MG63 (cell line): ENCODE data around the gene KRT16. TPM values are rescaled to one million over a fixed set of nuclear protein-coding genes. Genes with fewer than 3 reads are reported as not detected.
A peak's percentile ranks its signal among the peaks of the same experiment; 100 is the strongest.
"Not testable (repeated sequence)": the region's sequence is repeated elsewhere in the genome, so short reads cannot be mapped to it uniquely, and the experiment has no call there.

Source experiments
- DNase-seq: peaks from one replicate; pipeline ENCODE4 v3.0.0-alpha.2; 2020
- H3K27me3 ChIP-seq: fragments of 250-450 bp; sonication (Bioruptor Pico); 2 replicates; pipeline ENCODE4 v1.5.1; 2020; ENCODE audit warnings: mild to moderate bottlenecking, moderate library complexity
- H3K36me3 ChIP-seq: fragments of 250-450 bp; sonication (Bioruptor Pico); 2 replicates; pipeline ENCODE4 v1.5.1; 2020; ENCODE audit warnings: mild to moderate bottlenecking, moderate library complexity
- H3K4me3 ChIP-seq: fragments of 250-450 bp; sonication (Bioruptor Pico); 2 replicates; pipeline ENCODE4 v1.5.1; 2020; ENCODE audit warnings: mild to moderate bottlenecking, moderate library complexity
- H3K9me3 ChIP-seq: fragments of 250-450 bp; sonication (Bioruptor Pico); 2 replicates; pipeline ENCODE4 v1.5.1; 2020; ENCODE audit warnings: mild to moderate bottlenecking, moderate library complexity
- total RNA-seq: library from RNA; depleted of rRNA; stranded (reverse); fragments of >200 nt; shearing (Covaris generic); gene quantifications from 2 replicates; pipeline ENCODE4 v1.2.3, GENCODE V29; 2014; ENCODE audit warnings: low replicate concordance

The KRT16 gene
- total RNA-seq, 1 experiment from 2014 or later = not detected

DNA sequence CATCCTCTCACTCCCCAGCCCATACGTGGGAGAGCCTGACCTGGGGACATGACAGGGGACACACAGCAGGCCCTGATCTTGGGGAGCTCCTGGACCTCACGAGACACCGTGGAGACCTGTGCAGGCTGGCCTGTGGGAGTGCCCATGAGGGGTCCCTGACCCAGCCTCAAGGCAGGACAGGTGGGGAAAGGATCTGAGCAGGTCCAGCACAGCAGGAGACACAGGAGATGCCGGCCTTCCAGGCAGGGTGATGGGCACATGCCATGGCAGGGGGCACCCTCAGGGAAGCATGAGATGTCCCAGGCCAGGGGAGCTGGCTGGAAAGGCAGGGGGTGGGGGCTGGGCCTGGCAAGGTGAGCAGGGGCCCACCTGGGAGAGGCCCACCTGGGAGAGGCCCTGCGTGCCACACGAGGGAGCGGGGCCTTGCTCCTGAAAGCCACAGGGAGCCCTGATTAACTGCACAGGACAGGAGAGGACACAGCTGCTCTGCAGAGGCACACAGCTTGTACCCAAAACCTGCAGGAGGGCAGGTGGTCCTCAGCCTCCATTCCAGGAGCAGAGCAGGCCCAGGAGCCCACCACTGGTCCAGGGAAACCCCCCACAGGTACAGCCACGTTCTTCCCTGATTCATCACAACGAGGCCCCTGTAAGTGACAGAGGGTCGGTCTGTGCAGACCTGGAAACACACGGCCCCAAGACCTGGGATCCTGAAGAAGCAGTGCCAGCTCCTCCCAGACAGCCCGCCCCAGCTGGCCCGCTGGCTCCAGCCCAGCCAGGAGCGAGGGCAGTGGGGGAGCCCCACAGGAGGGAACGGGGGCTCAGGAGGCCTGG is 38.4 kb upstream of the KRT16 start:
- Histone ChIP-seq H3K9me3 (no peaks in the 10 kb centered on the region), H3K4me3 (no peak overlapping the region), H3K27me3 (no peaks in the 10 kb centered on the region), H3K36me3 (no peaks in the 10 kb centered on the region)
- DNase-seq = no peak

DNA sequence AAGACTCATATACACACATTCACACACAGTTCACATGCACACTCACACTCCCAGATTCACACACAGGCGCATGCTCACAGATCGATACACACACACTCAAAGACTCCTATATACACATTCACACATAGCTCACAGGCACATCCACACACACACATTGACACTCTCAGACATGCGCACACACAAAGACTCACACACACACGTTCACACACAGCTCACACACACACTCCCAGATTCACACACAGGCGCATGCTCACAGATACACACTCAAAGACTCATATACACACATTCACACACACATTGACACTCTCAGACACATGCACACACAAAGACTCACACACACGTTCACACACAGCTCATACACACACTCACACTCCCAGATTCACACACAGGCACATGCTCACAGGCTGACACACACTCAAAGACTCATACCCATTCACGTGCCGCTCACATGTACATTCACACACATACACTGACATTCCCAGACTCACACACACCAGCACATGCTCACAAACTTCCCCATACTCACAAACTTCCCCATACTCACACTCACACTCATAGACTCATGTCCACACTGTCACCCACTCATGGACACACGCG is 37.5 kb upstream of the KRT16 start:
- DNase-seq = no peak
- Histone ChIP-seq H3K4me3 (no peak overlapping the region), H3K27me3 (no peaks in the 10 kb centered on the region), H3K9me3 (no peaks in the 10 kb centered on the region), H3K36me3 (no peaks in the 10 kb centered on the region)

DNA sequence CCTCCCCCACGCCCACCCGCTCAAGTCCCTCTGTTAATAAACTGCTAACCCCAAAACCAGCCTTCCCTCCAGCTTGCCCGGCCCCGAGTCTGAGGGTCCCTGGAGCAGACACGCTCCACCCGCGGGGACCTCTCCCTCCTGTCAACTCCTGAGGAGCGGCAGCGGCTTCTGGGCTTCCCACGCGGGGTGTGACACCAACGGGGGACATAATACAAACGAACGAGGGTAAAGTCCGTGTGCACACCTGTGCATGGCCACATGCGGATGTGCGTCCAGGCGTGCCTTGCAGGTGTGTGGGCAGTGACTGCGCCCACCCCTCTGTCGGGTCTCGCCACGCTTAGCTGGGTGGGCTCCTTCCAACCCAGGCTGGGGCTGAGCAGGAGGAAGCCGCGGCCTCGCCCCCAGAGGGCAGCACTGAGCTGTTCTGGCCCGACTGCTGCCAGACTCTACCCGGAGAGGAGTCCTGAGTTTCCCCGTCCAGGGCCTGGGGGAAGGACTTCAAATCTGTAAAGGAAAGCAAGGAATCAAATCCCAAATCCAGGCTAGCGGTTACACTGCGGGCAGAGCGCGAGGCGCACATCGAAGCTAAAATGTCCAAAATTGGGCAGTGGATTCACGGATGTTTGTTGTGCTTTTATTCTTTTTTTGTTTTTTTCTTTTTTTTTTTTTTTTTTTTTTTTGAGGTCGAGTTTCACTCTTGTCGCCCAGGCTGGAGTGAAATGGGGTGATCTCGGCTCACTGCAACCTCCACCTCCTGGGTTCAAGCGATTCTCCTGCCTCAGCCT is 36.0 kb upstream of the KRT16 start:
- H3K36me3 ChIP-seq = no peaks in the 10 kb centered on the region
- H3K4me3 ChIP-seq = no peak overlapping the region
- no peaks in the 10 kb centered on the region for H3K9me3 ChIP-seq
- DNase-seq = peak; percentile 87
- H3K27me3 ChIP-seq = no peaks in the 10 kb centered on the region

DNA sequence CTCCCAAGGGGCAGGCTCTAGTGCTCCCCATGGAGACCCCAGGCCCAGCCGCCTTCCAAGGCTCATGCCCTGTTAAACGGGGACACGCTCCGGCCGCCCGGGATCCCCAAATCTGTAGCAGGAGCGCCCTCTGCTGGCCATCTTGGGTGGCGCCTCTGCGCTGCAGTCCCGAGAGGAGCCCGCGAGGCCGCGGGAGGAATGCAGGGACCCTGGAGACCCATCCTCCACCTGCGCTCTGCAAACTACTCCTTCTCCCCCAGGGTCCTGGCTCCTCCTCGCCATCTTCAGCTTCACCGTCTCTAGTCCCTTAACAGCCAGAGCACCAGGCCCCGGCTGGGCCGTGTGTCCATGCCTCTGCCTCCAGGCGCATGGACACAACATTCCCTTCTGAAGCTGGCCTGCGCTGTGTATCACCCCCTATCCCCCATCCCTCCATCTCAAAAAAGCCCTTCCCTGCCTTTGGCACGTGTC is 35.4 kb upstream of the KRT16 start:
- H3K27me3 ChIP-seq = no peaks in the 10 kb centered on the region
- no peaks in the 10 kb centered on the region for H3K36me3 ChIP-seq
- no peaks in the 10 kb centered on the region for H3K9me3 ChIP-seq
- H3K4me3 ChIP-seq = no peak overlapping the region
- DNase-seq = peak; percentile 79

DNA sequence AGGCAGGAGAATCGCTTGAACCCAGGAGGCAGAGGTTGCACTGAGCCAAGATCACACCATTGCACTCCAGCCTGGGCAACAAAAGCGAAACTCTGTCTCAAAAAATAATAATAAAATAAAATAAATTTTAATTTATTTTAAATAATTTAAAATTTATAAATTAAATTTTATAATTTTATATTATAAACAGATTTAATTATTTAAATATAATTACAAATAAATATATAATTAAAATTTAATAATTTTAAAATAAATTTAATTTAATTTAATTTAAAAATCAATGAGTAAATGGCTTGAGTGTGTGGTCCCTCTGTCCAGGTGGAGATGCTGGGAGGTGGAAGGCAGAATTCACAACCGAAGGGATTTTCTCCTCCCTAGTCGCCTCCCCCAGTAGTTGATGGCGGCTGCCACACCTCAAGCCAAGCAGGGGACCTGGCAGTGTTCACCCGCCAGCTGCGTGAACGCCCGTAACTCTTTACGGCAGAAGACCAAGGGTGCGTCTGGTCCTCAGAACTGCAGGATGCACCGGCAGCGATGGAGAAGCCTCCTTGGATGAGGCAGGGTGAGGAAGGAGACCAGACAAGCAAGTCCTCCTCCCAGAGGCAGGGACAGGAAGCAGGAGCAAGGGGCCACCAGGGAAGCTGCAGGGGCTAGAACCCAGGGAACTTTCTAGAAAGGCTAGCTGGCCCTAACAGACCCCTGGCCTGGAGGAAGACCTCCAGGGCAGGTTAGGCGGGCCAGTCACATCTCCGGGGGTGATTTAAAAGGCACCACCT is 34.7 kb upstream of the KRT16 start:
- Histone ChIP-seq H3K27me3 (no peaks in the 10 kb centered on the region), H3K36me3 (no peaks in the 10 kb centered on the region), H3K4me3 (no peak overlapping the region), H3K9me3 (no peaks in the 10 kb centered on the region)
- DNase-seq = no peak

DNA sequence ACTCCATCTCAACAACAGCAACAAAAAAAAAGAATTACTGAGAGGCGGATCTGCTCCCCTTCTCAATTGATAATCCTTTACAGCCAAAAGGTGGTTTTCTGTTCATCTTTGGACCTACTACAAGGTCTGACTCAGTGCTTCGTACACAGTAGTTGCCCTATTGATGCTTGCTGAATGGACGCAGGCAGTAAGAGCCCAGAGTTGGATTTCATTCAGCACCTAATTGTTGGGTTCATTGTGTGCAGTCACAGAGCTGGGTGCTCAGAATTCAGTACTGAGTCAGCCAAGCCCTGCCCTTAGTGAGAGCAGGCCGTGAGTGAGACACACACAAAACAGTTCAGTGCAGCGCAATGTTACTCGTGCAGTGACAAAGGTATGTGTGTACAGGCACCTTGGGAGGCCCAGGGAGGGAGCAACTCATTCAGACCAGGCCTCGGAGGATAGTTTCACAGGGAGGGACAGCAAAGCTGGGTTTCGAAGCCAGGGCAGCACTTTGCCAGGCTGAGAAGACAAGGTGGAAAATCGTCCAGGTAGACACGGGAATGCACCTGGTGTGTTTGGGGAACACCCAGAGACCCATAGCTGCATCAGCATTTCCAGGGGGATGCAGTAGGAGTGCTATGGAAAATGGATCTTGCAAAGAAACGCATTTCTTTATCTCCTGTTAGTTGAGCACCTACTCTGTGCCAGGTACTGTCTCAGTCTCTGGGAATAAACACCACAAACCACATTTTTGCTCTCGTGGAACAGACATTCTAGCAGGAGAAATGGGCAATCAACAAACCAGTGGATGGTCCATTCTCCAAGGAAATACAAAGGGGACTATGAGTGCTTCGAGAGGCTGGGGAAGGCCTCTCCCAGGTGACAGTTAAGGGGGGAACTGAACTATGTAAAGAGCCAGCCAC is 29.9 kb upstream of the KRT16 start:
- no peak for DNase-seq

DNA sequence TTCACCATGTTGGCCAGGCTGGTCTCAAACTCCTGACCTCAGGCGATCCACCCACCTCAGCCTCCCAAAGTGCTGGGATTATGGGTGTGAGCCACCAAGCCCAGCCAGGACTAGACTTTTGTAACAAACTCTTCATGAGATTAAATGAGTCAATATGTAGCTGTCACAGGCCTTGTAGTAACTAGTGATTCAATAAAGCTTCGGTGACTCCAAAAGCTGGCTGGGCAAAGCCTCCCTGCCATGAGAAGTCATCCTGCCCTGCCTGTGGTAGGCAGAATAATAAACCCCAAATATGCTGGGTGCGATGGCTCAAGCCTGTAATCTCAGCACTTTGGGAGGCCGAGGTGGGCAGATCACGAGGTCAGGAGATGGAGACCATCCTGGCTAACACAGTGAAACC is 28.0 kb upstream of the KRT16 start:
- not testable (repeated sequence) for H3K27me3 ChIP-seq, DNase-seq, H3K9me3 ChIP-seq, H3K36me3 ChIP-seq, H3K4me3 ChIP-seq

More for the DNA sequence above, 29.9 kb upstream of the KRT16 start:
- H3K9me3 ChIP-seq = no peaks in the 10 kb centered on the region
- H3K36me3 ChIP-seq = no peaks in the 10 kb centered on the region
- H3K27me3 ChIP-seq = no peaks in the 10 kb centered on the region
- H3K4me3 ChIP-seq = no peak overlapping the region

DNA sequence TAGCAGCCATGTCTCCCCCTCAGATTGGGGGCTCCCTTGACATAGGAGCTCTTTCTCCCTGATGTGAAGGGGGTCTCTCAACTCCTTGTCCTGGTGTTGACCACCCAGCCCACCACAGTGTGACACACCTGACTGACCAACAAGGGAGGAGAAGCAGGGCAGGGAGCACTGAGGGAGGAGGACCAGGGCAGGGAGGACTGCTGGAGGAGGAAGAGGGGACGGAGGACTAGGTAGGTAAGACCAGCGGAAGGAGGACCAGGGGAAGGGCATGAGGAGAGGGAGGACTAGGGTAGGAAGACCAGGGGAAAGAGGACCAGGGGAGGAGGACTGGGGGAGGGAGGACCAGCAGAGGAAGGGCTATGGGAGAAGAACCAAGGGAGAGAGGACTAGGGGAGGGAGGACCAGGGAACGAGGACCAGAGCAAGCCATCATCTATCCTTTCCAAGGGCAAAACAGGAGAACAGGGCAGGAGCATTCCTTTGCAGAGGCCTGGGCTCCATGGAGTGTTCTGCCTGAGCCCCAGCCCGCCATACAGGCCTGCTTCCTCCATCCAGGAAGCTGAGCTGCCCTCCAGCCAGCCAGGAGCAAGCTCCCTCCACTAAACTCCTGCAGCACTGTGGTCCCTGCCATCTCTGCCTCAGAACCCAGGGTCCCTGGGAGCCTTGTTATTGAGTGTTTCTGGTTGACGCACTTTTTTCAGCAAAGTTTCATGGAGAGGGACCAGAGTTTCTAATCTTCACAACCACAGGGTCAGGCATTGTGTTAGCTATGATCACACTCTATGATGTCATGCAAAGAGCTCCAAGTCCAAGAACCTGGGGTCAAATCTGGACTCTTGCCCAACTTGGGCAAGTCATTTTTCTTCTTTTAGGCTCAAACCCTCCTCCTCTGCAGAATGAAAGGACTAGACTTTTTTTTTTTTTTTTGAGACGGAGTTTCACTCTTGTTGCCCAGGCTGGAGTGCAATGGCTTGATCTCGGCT is 27.2 kb upstream of the KRT16 start:
- H3K36me3 ChIP-seq = no peaks in the 10 kb centered on the region
- no peaks in the 10 kb centered on the region for H3K27me3 ChIP-seq
- H3K9me3 ChIP-seq = no peaks in the 10 kb centered on the region
- no peak for DNase-seq
- no peak overlapping the region for H3K4me3 ChIP-seq

DNA sequence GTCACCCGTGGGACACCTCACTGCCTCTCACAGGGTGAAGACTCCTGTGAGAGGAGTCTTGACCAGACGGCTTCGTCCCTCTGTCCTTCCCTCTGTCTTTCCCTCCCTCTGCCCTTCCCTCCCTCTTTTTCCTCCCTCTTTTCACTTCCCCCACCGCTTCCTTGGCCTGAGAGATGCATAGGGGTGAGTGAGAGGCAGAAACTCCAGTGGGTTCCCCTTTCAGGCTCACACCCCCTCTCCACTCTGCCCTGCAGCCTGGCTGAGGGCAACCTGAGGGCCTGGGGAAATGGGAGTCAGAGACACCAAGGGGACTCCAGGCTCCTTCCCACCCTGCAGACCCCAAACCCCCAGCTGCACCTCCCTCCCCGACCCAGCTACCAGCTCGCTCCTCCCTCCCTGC is 26.4 kb upstream of the KRT16 start:
- no peak for DNase-seq
- Histone ChIP-seq H3K4me3 (no peak overlapping the region), H3K27me3 (no peaks in the 10 kb centered on the region), H3K36me3 (no peaks in the 10 kb centered on the region), H3K9me3 (no peaks in the 10 kb centered on the region)

DNA sequence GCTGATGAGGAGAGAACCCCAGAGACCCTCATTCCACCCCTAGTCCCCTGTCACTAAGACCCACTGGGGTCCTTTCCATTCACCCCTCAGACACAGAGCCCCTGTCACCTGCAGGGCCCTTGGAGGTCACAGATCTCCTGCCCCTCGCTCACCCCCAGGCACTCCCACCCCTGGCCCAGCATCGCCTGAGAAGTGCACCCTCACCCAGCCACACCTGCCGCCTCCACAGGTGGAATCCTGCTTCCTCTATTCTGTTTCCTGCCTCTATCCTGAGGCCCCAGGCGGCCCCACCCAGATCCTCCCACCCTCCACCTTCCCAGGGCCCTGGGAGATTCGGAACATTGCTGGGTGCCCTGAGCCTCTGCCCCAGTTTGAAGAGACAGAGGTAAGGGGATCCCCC is 25.6 kb upstream of the KRT16 start:
- no peak for DNase-seq
- H3K9me3 ChIP-seq = no peaks in the 10 kb centered on the region
- no peaks in the 10 kb centered on the region for H3K36me3 ChIP-seq
- H3K27me3 ChIP-seq = no peaks in the 10 kb centered on the region
- no peak overlapping the region for H3K4me3 ChIP-seq

DNA sequence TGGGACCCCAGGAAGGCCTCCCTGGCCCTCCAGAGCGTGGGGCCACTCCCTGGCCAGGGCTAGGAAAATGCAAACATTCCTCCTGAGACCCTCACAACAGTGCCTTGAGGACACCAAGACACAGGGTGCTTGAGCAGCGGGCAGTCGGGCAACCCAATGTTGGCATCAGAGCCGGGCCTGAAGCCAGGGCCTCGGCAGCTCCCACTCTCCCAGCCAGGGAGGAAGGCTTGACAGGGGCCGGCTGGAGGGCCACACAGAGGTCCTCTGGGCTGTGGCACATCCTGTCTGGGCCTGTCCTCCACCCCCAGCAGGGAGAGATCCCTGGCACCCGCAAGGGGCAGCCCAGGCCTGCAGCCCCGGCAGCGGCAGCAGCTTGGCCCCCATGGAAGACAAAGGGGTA is 24.1 kb upstream of the KRT16 start:
- Histone ChIP-seq H3K4me3 (no peak overlapping the region), H3K9me3 (peaks cover 3% of the 10 kb centered on the region; the same call in 1 of the 2 replicates), H3K36me3 (no peaks in the 10 kb centered on the region), H3K27me3 (no peaks in the 10 kb centered on the region)
- DNase-seq = no peak

DNA sequence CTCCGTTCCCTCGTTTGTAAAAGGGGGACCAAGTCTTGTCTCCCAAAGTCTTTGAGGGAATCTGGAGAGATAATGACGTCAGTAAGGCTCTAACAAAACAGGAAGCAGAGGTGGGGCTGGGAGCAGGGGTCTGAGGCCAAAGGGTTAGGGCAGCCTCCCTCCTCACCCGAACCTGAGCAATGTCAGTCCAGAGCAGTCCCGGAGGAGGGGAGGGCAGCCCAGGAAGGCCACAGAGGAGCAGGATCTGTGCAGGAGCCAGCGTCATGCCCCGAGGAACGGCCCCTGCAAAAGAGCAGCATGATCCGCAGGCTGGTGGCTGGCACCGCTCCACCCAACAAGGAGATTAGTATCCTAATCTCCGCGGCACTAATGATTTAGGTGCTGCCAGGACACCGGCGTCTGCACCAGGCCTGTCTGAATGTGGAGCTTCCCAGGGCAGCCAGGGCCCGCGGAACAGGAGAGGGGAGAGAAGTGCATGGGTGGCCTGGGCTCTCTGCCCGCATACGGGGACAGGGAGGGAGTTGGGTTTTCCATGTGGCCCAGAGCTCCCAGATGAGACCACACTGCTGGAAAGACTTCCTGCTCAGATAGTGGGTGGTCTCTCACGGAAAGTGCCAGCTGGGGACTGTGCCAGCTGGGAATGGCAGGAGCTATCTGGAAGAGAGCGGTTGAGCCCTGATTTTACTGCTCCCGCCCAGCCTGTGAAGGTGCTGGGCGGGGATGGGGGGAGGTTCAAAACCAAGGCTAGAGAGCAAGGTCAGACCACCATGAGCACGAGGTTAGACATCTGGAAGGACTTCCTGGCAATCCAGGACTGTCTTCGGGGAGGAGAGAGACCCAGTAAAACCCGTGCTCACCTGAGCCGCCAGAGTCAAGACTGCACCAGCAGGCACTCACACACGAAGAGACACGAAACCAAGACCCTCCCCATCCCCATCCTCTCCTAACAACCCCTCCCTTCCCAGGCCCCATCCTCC is 22.8 kb upstream of the KRT16 start:
- no peak overlapping the region for H3K4me3 ChIP-seq
- DNase-seq = no peak

DNA sequence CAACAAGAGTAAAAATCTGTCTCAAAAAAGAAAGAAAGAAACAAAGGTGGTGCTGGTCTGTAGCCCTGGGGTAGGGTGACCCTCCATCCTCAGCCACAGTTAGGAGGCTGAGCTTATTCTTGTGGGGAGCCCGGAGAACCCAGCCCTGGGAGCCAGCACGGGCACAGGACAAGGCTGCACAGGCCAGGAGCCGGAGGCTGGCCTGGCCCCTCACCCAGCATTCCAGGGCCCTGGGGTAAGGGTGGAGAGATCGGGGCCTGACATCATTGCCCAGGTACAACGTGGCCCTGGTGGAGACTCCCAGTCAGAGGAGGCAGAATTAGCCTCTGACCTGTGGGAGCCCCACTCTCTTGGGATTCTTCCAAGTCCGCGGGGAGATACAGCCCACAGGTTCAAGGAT is 22.1 kb upstream of the KRT16 start:
- peaks cover 3% of the 10 kb centered on the region; the same call in 1 of the 2 replicates for H3K9me3 ChIP-seq
- no peak overlapping the region for H3K4me3 ChIP-seq
- H3K36me3 ChIP-seq = no peaks in the 10 kb centered on the region
- H3K27me3 ChIP-seq = no peaks in the 10 kb centered on the region
- DNase-seq = no peak

More for the DNA sequence above, 22.8 kb upstream of the KRT16 start:
- H3K36me3 ChIP-seq = no peaks in the 10 kb centered on the region
- H3K9me3 ChIP-seq = peaks cover 3% of the 10 kb centered on the region; the same call in 1 of the 2 replicates
- H3K27me3 ChIP-seq = no peaks in the 10 kb centered on the region
